Right ventricle myocardium inferior (tissue), 1 donor: Measurements from ENCODE around the gene VWA8. TPM values are rescaled to one million over a fixed set of nuclear protein-coding genes. Genes with fewer than 3 reads are reported as not detected.
"Not testable (repeated sequence)": the region's sequence is repeated elsewhere in the genome, so short reads cannot be mapped to it uniquely, and the experiment has no call there.

Source experiments
- ATAC-seq: fragments of 200-7000 bp; cut with Tn5 transposase; one replicate; pipeline ENCODE4 v1.9.1; 2020; ENCODE audit warnings: mild to moderate bottlenecking, moderate library complexity
- DNase-seq: peaks from one replicate; pipeline ENCODE4 v3.0.0; 2021; ENCODE audit errors: missing footprints
- intact Hi-C: fragments of 100-400 bp; cut with DNase I; formaldehyde crosslinking; loops from one replicate; pipeline ENCODE4 v1.11.0; 2022
- total RNA-seq: library from RNA; stranded (reverse); fragmentation: NEBNext Ultra II Directional; extraction: Animal tissue kit (Norgen Biotek cat#: 25700); gene quantifications from one replicate; pipeline ENCODE4 v1.2.1, GENCODE V29; 2021
- donor health status: DM: no; HTN: yes; CAD: no; lungs with severe emphysema.

VWA8 gene
- total RNA-seq, 1 donor from 2014 or later: 40.1 TPM

GRCh38 chr13:41895478-41895877 is 65.4 kb downstream of the VWA8 start:
- no peak for DNase-seq
- no peak for ATAC-seq
- intact Hi-C loops: no loop called here

- intact Hi-C loops: no loop called here
- no peak for ATAC-seq
- DNase-seq: no peak
These were observed 69.8 kb downstream of the VWA8 start for GRCh38 chr13:41891119-41891518.

- no peak for ATAC-seq
- intact Hi-C loops: no loop called here
- no peak for DNase-seq
These were observed 77.8 kb downstream of the VWA8 start for GRCh38 chr13:41883147-41883546.

- DNase-seq, intact Hi-C loops, ATAC-seq: not testable (repeated sequence)
These were observed 79.0 kb downstream of the VWA8 start for GRCh38 chr13:41881890-41882289.

- DNase-seq: no peak
- ATAC-seq: no peak
- intact Hi-C loops: no loop called here
These were observed 79.9 kb downstream of the VWA8 start for GRCh38 chr13:41880966-41881365.

GRCh38 chr13:41864658-41865057 is 96.3 kb downstream of the VWA8 start:
- intact Hi-C loops: no loop called here
- ATAC-seq (no peak), DNase-seq (no peak)

GRCh38 chr13:41862659-41863058 is 98.2 kb downstream of the VWA8 start:
- DNase-seq, intact Hi-C loops, ATAC-seq: not testable (repeated sequence)

GRCh38 chr13:41859565-41859964 is 101.3 kb downstream of the VWA8 start:
- DNase-seq (no peak), ATAC-seq (no peak)
- intact Hi-C loops: no loop called here

GRCh38 chr13:41858780-41859179 is 102.1 kb downstream of the VWA8 start:
- ATAC-seq (no peak), DNase-seq (no peak)
- intact Hi-C loops: no loop called here

- intact Hi-C loops: no loop called here
- ATAC-seq: no peak
- no peak for DNase-seq
These were observed 106.2 kb downstream of the VWA8 start for GRCh38 chr13:41854758-41855157.

- intact Hi-C loops: no loop called here
- DNase-seq: no peak
- ATAC-seq: no peak
These were observed 109.6 kb downstream of the VWA8 start for GRCh38 chr13:41851351-41851750.

GRCh38 chr13:41848435-41849255 is 112.3 kb downstream of the VWA8 start:
- intact Hi-C loops: no loop called here
- DNase-seq: no peak
- peak; percentile 58 for ATAC-seq

GRCh38 chr13:41847216-41847615 is 113.7 kb downstream of the VWA8 start:
- ATAC-seq: no peak
- DNase-seq: no peak
- intact Hi-C loops: no loop called here

- intact Hi-C loops: no loop called here
- DNase-seq (no peak), ATAC-seq (no peak)
These were observed 118.8 kb downstream of the VWA8 start for GRCh38 chr13:41842036-41842620.

GRCh38 chr13:41837629-41838028 is 123.3 kb downstream of the VWA8 start:
- DNase-seq (no peak), ATAC-seq (no peak)
- intact Hi-C loops: no loop called here

- no peak for ATAC-seq
- intact Hi-C loops: no loop called here
- DNase-seq: no peak
These were observed 125.0 kb downstream of the VWA8 start for GRCh38 chr13:41835871-41836270.

GRCh38 chr13:41834697-41835096 is 126.2 kb downstream of the VWA8 start:
- intact Hi-C loops, DNase-seq, ATAC-seq: not testable (repeated sequence)

GRCh38 chr13:41833831-41834230 is 127.1 kb downstream of the VWA8 start:
- no peak for ATAC-seq
- intact Hi-C loops: no loop called here

GRCh38 chr13:41833201-41833600 is 127.7 kb downstream of the VWA8 start:
- DNase-seq: no peak
- no peak for ATAC-seq

More at GRCh38 chr13:41833831-41834230, 127.1 kb downstream of the VWA8 start:
- no peak for DNase-seq

GRCh38 chr13:41827507-41828213 is 133.2 kb downstream of the VWA8 start:
- ATAC-seq (no peak), DNase-seq (no peak)
- intact Hi-C loops: no loop called here

More at GRCh38 chr13:41833201-41833600, 127.7 kb downstream of the VWA8 start:
- intact Hi-C loops: no loop called here
